ENCODE measurements around the gene DAZAP1.

The DAZAP1 gene

GRCh38 chr19:1478934-1479707 is 71.7 kb downstream of the DAZAP1 start, which contains the start of gene C19orf25:
Gene C19orf25, minus strand, starts transcription at chr19:1479215. Its CDS starts 312 bp downstream, at chr19:1478903.
- Histone ChIP-seq H3K4me2 (ENCODE audit: low read depth, low read length, poor library complexity, severe bottlenecking) (peak within 1 kb of the TSS; percentile 92), H3K79me2 (ENCODE audit: insufficient read depth, low read length) (peaks cover 33% of the 10 kb centered on the region), H3K36me3 (ENCODE audit: insufficient read depth, low read length) (no peaks in the 10 kb centered on the region), H3K9ac (ENCODE audit: low read depth, low read length, poor library complexity, severe bottlenecking) (peak within 1 kb of the TSS; percentile 88), H3K4me3 (ENCODE audit: low read length, poor library complexity, severe bottlenecking) (peak within 1 kb of the TSS; percentile 75), H4K20me1 (ENCODE audit: insufficient read depth, low read length, poor library complexity, severe bottlenecking) (peaks cover 18% of the 10 kb centered on the region), H3K9me3 (ENCODE audit: insufficient read depth, low read depth, low read length) (no peaks in the 10 kb centered on the region), H3K9me2 (replicated peaks; ENCODE audit: low read depth, low read length) (no peaks in the 10 kb centered on the region), H3K27me3 (ENCODE audit: insufficient read depth, low read length, poor library complexity, severe bottlenecking) (no peaks in the 10 kb centered on the region), H2AFZ (ENCODE audit: low read length) (peak within 1 kb of the TSS; percentile 94), H3K4me1 (ENCODE audit: insufficient read depth, low read length, poor library complexity, severe bottlenecking) (peaks cover 11% of the 10 kb centered on the region), H3F3A (ENCODE audit: low read depth) (no peaks in the 10 kb centered on the region)
- TF ChIP-seq EZH2phosphoT487 (IDR thresholded peaks at IDR 0.05; ENCODE audit: borderline replicate concordance), result no peak

GRCh38 chr19:1481224-1481892 is 74.0 kb downstream of the DAZAP1 start:
- Histone ChIP-seq H3K4me3 (ENCODE audit: low read length, poor library complexity, severe bottlenecking) (no peak overlapping the region), H3K9ac (ENCODE audit: low read depth, low read length, poor library complexity, severe bottlenecking) (no peak overlapping the region), H3K27me3 (ENCODE audit: insufficient read depth, low read length, poor library complexity, severe bottlenecking) (no peaks in the 10 kb centered on the region), H3F3A (ENCODE audit: low read depth) (no peaks in the 10 kb centered on the region), H3K79me2 (ENCODE audit: insufficient read depth, low read length) (peaks cover 23% of the 10 kb centered on the region), H3K4me1 (ENCODE audit: insufficient read depth, low read length, poor library complexity, severe bottlenecking) (peaks cover 11% of the 10 kb centered on the region), H3K36me3 (ENCODE audit: insufficient read depth, low read length) (no peaks in the 10 kb centered on the region), H4K20me1 (ENCODE audit: insufficient read depth, low read length, poor library complexity, severe bottlenecking) (peaks cover 14% of the 10 kb centered on the region), H3K4me2 (ENCODE audit: low read depth, low read length, poor library complexity, severe bottlenecking) (no peak overlapping the region), H3K9me3 (ENCODE audit: insufficient read depth, low read depth, low read length) (no peaks in the 10 kb centered on the region), H3K9me2 (replicated peaks; ENCODE audit: low read depth, low read length) (no peaks in the 10 kb centered on the region), H2AFZ (ENCODE audit: low read length) (no peak overlapping the region)
- TF ChIP-seq EZH2phosphoT487 (IDR thresholded peaks at IDR 0.05; ENCODE audit: borderline replicate concordance) (no peak), CTCF (conservative IDR thresholded peaks at IDR 0.05; ENCODE audit: low read length) (no peak)

- H3K9ac ChIP-seq (ENCODE audit: low read depth, low read length, poor library complexity, severe bottlenecking), result no peak overlapping the region
- no peaks in the 10 kb centered on the region for H3K9me3 ChIP-seq (ENCODE audit: insufficient read depth, low read depth, low read length)
- peaks cover 20% of the 10 kb centered on the region for H3K79me2 ChIP-seq (ENCODE audit: insufficient read depth, low read length)
- no peak overlapping the region for H3K4me2 ChIP-seq (ENCODE audit: low read depth, low read length, poor library complexity, severe bottlenecking)
- H3K9me2 ChIP-seq (replicated peaks; ENCODE audit: low read depth, low read length), result no peaks in the 10 kb centered on the region
- H4K20me1 ChIP-seq (ENCODE audit: insufficient read depth, low read length, poor library complexity, severe bottlenecking), result peaks cover 11% of the 10 kb centered on the region
- no peak overlapping the region for H3K4me3 ChIP-seq (ENCODE audit: low read length, poor library complexity, severe bottlenecking)
- H3K4me1 ChIP-seq (ENCODE audit: insufficient read depth, low read length, poor library complexity, severe bottlenecking), result peaks cover 11% of the 10 kb centered on the region
- TF ChIP-seq CTCF (conservative IDR thresholded peaks at IDR 0.05; ENCODE audit: low read length) (no peak), EZH2phosphoT487 (IDR thresholded peaks at IDR 0.05; ENCODE audit: borderline replicate concordance) (no peak)
- no peaks in the 10 kb centered on the region for H3F3A ChIP-seq (ENCODE audit: low read depth)
- no peak overlapping the region for H2AFZ ChIP-seq (ENCODE audit: low read length)
- no peaks in the 10 kb centered on the region for H3K27me3 ChIP-seq (ENCODE audit: insufficient read depth, low read length, poor library complexity, severe bottlenecking)
- no peaks in the 10 kb centered on the region for H3K36me3 ChIP-seq (ENCODE audit: insufficient read depth, low read length)
Observed at GRCh38 chr19:1481893-1482360, 74.5 kb downstream of the DAZAP1 start.

All from Loucy (cell line).